Measurements from ENCODE around the gene ZNF865.

Gene ZNF865

GRCh38 chr19:55621673-55622231 is 16.3 kb downstream of the ZNF865 start:
- Histone ChIP-seq H3K27me3 (ENCODE audit: insufficient read depth, low read length) (no peaks in the 10 kb centered on the region), H3K9ac (ENCODE audit: low read length) (no peak overlapping the region), H2AFZ (ENCODE audit: low read length) (no peak overlapping the region), H4K20me1 (ENCODE audit: insufficient read depth, low read length) (no peaks in the 10 kb centered on the region), H3K9me2 (ENCODE audit: low read depth, low read length) (no peaks in the 10 kb centered on the region), H3K4me1 (ENCODE audit: insufficient read depth, low read length, severe bottlenecking) (peaks cover 12% of the 10 kb centered on the region), H3K36me3 (ENCODE audit: insufficient read depth, low read length) (peaks cover 7% of the 10 kb centered on the region), H3F3A (ENCODE audit: insufficient read depth, low read length) (no peaks in the 10 kb centered on the region), H3K79me2 (ENCODE audit: insufficient read depth, low read length) (no peaks in the 10 kb centered on the region), H3K4me3 (ENCODE audit: low read depth, low read length, poor library complexity, severe bottlenecking) (no peak overlapping the region), H3K4me2 (ENCODE audit: low read length) (no peak overlapping the region), H3K27ac (ENCODE audit: low read depth, low read length, poor library complexity, severe bottlenecking) (no peak overlapping the region), H3K9me3 (ENCODE audit: low read length) (no peaks in the 10 kb centered on the region)
- TF ChIP-seq CTCF (IDR thresholded peaks at IDR 0.05; ENCODE audit: low read length) (no peak), EZH2 (IDR thresholded peaks at IDR 0.05; ENCODE audit: borderline replicate concordance, low read length) (no peak)

GRCh38 chr19:55622242-55622969 is 17.0 kb downstream of the ZNF865 start:
- Histone ChIP-seq H3K36me3 (ENCODE audit: insufficient read depth, low read length) (peaks cover 3% of the 10 kb centered on the region), H3K9me2 (ENCODE audit: low read depth, low read length) (no peaks in the 10 kb centered on the region), H2AFZ (ENCODE audit: low read length) (no peak overlapping the region), H3F3A (ENCODE audit: insufficient read depth, low read length) (no peaks in the 10 kb centered on the region), H3K9ac (ENCODE audit: low read length) (no peak overlapping the region), H3K27ac (ENCODE audit: low read depth, low read length, poor library complexity, severe bottlenecking) (no peak overlapping the region), H3K4me2 (ENCODE audit: low read length) (no peak overlapping the region), H3K4me3 (ENCODE audit: low read depth, low read length, poor library complexity, severe bottlenecking) (no peak overlapping the region), H3K4me1 (ENCODE audit: insufficient read depth, low read length, severe bottlenecking) (peaks cover 12% of the 10 kb centered on the region), H3K79me2 (ENCODE audit: insufficient read depth, low read length) (no peaks in the 10 kb centered on the region), H4K20me1 (ENCODE audit: insufficient read depth, low read length) (no peaks in the 10 kb centered on the region), H3K27me3 (ENCODE audit: insufficient read depth, low read length) (no peaks in the 10 kb centered on the region), H3K9me3 (ENCODE audit: low read length) (no peaks in the 10 kb centered on the region)
- TF ChIP-seq EZH2 (IDR thresholded peaks at IDR 0.05; ENCODE audit: borderline replicate concordance, low read length) (no peak), CTCF (IDR thresholded peaks at IDR 0.05; ENCODE audit: low read length) (no peak)

- H3K27ac ChIP-seq (ENCODE audit: low read depth, low read length, poor library complexity, severe bottlenecking) = no peak overlapping the region
- H3K27me3 ChIP-seq (ENCODE audit: insufficient read depth, low read length) = no peaks in the 10 kb centered on the region
- no peaks in the 10 kb centered on the region for H3K9me2 ChIP-seq (ENCODE audit: low read depth, low read length)
- no peak overlapping the region for H3K4me2 ChIP-seq (ENCODE audit: low read length)
- H3K9me3 ChIP-seq (ENCODE audit: low read length) = no peaks in the 10 kb centered on the region
- TF ChIP-seq CTCF (IDR thresholded peaks at IDR 0.05; ENCODE audit: low read length) (no peak), EZH2 (IDR thresholded peaks at IDR 0.05; ENCODE audit: borderline replicate concordance, low read length) (no peak)
- H3K4me3 ChIP-seq (ENCODE audit: low read depth, low read length, poor library complexity, severe bottlenecking) = no peak overlapping the region
- H3K4me1 ChIP-seq (ENCODE audit: insufficient read depth, low read length, severe bottlenecking) = peaks cover 12% of the 10 kb centered on the region
- no peak overlapping the region for H2AFZ ChIP-seq (ENCODE audit: low read length)
- no peaks in the 10 kb centered on the region for H3K36me3 ChIP-seq (ENCODE audit: insufficient read depth, low read length)
- no peaks in the 10 kb centered on the region for H3F3A ChIP-seq (ENCODE audit: insufficient read depth, low read length)
- H3K9ac ChIP-seq (ENCODE audit: low read length) = no peak overlapping the region
- H4K20me1 ChIP-seq (ENCODE audit: insufficient read depth, low read length) = no peaks in the 10 kb centered on the region
- no peaks in the 10 kb centered on the region for H3K79me2 ChIP-seq (ENCODE audit: insufficient read depth, low read length)
These were observed 17.7 kb downstream of the ZNF865 start for GRCh38 chr19:55623130-55623529.
